ENCODE data around the gene TUBGCP6.

The TUBGCP6 gene

GRCh38 chr22:50280022-50280707 is 35.3 kb upstream of the TUBGCP6 start:
- TF ChIP-seq CTCF (IDR thresholded peaks at IDR 0.05; ENCODE audit: low read depth, low read length, missing control alignments), result no peak
- no peak for DNase-seq (ENCODE audit: extremely low read depth, low read depth)

DNA sequence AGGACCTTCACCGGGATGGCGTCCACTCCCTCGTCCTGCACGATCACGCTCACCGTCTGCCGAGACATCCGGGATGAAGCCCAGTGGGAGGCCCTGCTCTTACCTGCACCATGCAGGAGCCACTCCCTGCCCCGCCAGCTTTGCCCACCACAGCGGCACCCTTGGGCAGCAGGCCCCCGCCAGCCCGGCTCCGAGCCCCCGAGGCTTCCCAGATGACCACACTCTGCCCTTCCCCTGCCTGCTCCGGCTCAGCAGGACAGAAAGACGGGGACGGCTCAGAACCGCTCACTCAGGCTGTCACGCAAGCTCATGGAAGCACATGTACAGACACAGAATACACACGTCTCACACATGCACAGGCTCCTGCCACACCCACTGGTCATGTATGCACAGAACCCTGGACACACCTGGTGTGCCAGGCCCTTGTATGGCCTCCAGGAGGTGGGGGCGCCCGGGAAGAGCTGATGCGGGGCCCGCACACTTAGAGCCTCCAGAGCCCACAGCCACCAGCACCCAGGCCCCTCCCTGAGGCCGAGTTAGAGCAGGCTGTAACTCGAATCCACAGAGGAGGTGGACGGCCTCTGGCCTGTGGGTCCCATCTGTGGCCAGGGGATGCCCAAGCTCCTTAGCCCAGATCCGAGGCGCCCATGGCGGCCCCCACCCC is 34.3 kb upstream of the TUBGCP6 start:
- H3K4me3 ChIP-seq (replicated peaks; ENCODE audit: low read depth, low read length), result no peak overlapping the region
- no peak for DNase-seq (ENCODE audit: extremely low read depth, low read depth)
- no peak for TF ChIP-seq CTCF (IDR thresholded peaks at IDR 0.05; ENCODE audit: low read depth, low read length, missing control alignments)

More at GRCh38 chr22:50280022-50280707, 35.3 kb upstream of the TUBGCP6 start:
- H3K4me3 ChIP-seq (replicated peaks; ENCODE audit: low read depth, low read length), result no peak overlapping the region

- DNase-seq (ENCODE audit: extremely low read depth, low read depth), result no peak
- TF ChIP-seq CTCF (IDR thresholded peaks at IDR 0.05; ENCODE audit: low read depth, low read length, missing control alignments), result no peak
- H3K4me3 ChIP-seq (replicated peaks; ENCODE audit: low read depth, low read length), result no peak overlapping the region
These were observed 33.6 kb upstream of the TUBGCP6 start for GRCh38 chr22:50278461-50278860.

DNA sequence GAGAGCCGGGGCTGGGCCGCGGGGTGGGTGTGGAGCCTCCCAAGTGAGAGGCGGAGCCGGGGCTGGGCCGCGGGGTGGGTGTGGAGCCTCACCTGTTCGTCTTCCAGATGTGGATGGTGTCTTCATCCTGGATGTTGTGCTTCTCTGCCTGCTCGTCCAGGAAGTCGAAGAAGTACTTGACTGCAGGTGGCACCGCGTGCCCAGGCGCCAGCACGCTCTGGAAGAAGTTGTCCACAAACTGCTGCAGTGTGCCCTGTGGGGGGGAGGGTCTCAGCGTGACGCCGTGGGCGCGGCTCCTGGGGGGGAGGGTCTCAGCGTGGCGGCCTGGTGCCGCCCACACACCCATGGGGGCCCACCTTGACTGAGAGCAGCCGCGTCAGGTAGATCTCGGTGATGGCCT is 32.9 kb upstream of the TUBGCP6 start:
- no peak overlapping the region for H3K4me3 ChIP-seq (replicated peaks; ENCODE audit: low read depth, low read length)
- TF ChIP-seq CTCF (IDR thresholded peaks at IDR 0.05; ENCODE audit: low read depth, low read length, missing control alignments), result no peak
- no peak for DNase-seq (ENCODE audit: extremely low read depth, low read depth)

DNA sequence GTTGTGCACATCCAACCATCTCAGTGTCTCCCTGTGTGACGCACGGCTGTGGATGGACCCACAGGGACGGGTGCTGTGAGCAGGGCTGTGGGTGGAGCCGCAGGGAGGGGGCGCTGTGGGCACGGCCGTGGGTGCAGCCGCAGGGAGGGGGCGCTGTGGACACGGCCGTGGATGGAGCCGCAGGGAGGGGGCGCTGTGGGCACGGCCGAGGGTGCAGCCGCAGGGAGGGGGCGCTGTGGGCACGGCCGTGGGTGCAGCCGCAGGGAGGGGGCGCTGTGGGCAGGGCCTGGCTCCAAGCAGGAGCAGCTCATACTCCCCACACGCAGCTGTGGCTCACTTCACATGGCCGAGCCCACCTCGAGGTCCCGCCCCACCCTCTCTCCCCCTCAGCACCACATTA is 31.3 kb upstream of the TUBGCP6 start:
- H3K4me3 ChIP-seq (replicated peaks; ENCODE audit: low read depth, low read length), result no peak overlapping the region
- no peak for DNase-seq (ENCODE audit: extremely low read depth, low read depth)
- TF ChIP-seq CTCF (IDR thresholded peaks at IDR 0.05; ENCODE audit: low read depth, low read length, missing control alignments), result peak; percentile 58

- no peak overlapping the region for H3K4me3 ChIP-seq (replicated peaks; ENCODE audit: low read depth, low read length)
- no peak for TF ChIP-seq CTCF (IDR thresholded peaks at IDR 0.05; ENCODE audit: low read depth, low read length, missing control alignments)
- DNase-seq (ENCODE audit: extremely low read depth, low read depth), result no peak
These were observed 30.6 kb upstream of the TUBGCP6 start for GRCh38 chr22:50275181-50276055.

Data from HFF-Myc (cell line).